ENCODE data around the gene CACNA1C.

GRCh38 chr12:2183556-2184541 is 131.1 kb downstream of the CACNA1C start:
- TF ChIP-seq CTCF (IDR thresholded peaks at IDR 0.05; ENCODE audit: low read depth, low read length) = peak; percentile 7
- TF ChIP-seq POLR2A (IDR thresholded peaks at IDR 0.05; ENCODE audit: extremely low read depth, insufficient read length) = no peak
